ENCODE measurements around the gene COG7.

DNA sequence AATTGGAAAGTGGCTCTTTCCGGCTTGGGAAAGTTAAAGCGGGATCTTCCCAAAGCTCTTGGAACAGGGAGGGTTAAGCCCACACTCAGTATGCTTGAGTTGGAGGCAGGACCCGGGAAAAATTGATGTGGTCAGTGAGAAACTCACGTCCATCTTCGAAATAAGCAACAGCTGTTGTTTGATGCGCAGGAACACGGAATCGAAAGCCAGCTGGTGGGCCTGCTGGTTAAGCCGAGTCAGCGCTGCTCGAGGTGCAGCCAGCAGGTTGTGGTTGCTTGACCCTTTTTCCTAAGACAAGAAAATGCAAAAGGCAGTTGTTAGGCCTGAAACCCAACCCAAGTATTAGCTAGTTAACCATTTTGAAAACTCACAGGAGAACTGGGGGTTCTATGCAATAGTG, 49.4 kb downstream of the COG7 start:
- TF ChIP-seq, protein P1, sequence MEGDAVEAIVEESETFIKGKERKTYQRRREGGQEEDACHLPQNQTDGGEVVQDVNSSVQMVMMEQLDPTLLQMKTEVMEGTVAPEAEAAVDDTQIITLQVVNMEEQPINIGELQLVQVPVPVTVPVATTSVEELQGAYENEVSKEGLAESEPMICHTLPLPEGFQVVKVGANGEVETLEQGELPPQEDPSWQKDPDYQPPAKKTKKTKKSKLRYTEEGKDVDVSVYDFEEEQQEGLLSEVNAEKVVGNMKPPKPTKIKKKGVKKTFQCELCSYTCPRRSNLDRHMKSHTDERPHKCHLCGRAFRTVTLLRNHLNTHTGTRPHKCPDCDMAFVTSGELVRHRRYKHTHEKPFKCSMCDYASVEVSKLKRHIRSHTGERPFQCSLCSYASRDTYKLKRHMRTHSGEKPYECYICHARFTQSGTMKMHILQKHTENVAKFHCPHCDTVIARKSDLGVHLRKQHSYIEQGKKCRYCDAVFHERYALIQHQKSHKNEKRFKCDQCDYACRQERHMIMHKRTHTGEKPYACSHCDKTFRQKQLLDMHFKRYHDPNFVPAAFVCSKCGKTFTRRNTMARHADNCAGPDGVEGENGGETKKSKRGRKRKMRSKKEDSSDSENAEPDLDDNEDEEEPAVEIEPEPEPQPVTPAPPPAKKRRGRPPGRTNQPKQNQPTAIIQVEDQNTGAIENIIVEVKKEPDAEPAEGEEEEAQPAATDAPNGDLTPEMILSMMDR (conservative IDR thresholded peaks at IDR 0.05; ENCODE audit: low read length) = no peak
- TF ChIP-seq EZH2phosphoT487 (IDR thresholded peaks at IDR 0.05; ENCODE audit: borderline replicate concordance) = no peak

All from Loucy (cell line).